WTC11 (cell line): Measurements from ENCODE around the gene MICU2.

Source experiments
- MXD4 ChIP-seq: fragments of 250-450 bp; sonication (Bioruptor Pico); IDR thresholded peaks from 2 replicates; pipeline ENCODE4 v1.8.0; 2021; ENCODE audit warnings: mild to moderate bottlenecking, moderate library complexity, borderline replicate concordance
- PRDM15 ChIP-seq: sonication (generic); formaldehyde crosslinking; IDR thresholded peaks from 2 replicates; pipeline ENCODE4 v1.8.0; 2022; ENCODE audit warnings: missing genetic modification reagents
- SMAD3 ChIP-seq: sonication (generic); formaldehyde crosslinking; IDR thresholded peaks from 2 replicates; pipeline ENCODE4 v1.8.0; 2022; ENCODE audit warnings: missing genetic modification reagents, mild to moderate bottlenecking, borderline replicate concordance
- TCF7 ChIP-seq: sonication (generic); formaldehyde crosslinking; IDR thresholded peaks from 2 replicates; pipeline ENCODE4 v1.8.0; 2022; ENCODE audit warnings: mild to moderate bottlenecking, low read depth, missing genetic modification reagents, moderate library complexity
- TF ChIP-seq, protein P1 (sequence below): sonication (generic); formaldehyde crosslinking; IDR thresholded peaks from 2 replicates; pipeline ENCODE4 v1.8.0; 2022; ENCODE audit warnings: mild to moderate bottlenecking, missing genetic modification reagents
- TF ChIP-seq, protein P2 (sequence below): fragments of 200-600 bp; IDR thresholded peaks from 2 replicates; pipeline ENCODE4 v1.8.0; 2022; ENCODE audit warnings: antibody characterized with exemption

DNA sequence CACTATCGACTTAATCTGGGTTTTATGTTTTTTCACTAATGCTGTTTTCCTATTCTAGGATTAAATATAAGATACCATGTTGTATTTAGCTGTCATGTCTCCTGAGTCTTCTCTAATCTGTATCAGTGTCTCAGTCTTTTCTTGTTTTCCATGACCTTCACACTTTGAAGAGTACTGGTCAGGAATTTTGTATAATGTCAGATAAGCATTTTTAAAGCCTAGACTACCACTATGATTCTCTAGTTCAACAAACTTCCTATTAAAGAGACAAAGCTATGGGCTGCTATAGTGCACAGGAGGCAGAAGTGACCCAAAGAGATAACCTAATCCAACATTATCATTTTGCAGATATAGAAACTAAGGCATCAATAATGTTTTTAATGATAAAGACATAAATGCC is 81.8 kb downstream of the MICU2 start:
- TF ChIP-seq TCF7 (CRISPR knock-in tag) (no peak), MXD4 (CRISPR knock-in tag) (no peak), PRDM15 (CRISPR knock-in tag) (no peak), SMAD3 (CRISPR knock-in tag) (no peak)
- TF ChIP-seq, protein P1, sequence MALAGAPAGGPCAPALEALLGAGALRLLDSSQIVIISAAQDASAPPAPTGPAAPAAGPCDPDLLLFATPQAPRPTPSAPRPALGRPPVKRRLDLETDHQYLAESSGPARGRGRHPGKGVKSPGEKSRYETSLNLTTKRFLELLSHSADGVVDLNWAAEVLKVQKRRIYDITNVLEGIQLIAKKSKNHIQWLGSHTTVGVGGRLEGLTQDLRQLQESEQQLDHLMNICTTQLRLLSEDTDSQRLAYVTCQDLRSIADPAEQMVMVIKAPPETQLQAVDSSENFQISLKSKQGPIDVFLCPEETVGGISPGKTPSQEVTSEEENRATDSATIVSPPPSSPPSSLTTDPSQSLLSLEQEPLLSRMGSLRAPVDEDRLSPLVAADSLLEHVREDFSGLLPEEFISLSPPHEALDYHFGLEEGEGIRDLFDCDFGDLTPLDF (CRISPR knock-in tag) = no peak
- TF ChIP-seq, protein P2, sequence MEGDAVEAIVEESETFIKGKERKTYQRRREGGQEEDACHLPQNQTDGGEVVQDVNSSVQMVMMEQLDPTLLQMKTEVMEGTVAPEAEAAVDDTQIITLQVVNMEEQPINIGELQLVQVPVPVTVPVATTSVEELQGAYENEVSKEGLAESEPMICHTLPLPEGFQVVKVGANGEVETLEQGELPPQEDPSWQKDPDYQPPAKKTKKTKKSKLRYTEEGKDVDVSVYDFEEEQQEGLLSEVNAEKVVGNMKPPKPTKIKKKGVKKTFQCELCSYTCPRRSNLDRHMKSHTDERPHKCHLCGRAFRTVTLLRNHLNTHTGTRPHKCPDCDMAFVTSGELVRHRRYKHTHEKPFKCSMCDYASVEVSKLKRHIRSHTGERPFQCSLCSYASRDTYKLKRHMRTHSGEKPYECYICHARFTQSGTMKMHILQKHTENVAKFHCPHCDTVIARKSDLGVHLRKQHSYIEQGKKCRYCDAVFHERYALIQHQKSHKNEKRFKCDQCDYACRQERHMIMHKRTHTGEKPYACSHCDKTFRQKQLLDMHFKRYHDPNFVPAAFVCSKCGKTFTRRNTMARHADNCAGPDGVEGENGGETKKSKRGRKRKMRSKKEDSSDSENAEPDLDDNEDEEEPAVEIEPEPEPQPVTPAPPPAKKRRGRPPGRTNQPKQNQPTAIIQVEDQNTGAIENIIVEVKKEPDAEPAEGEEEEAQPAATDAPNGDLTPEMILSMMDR = no peak
